GM23248 (cell line): Measurements from ENCODE around the gene GRB10. TPM values are rescaled to one million over a fixed set of nuclear protein-coding genes. Genes with fewer than 3 reads are reported as not detected.
A peak's percentile ranks its signal among the peaks of the same experiment; 100 is the strongest.

Experiments
- DNase-seq: peaks from one replicate; pipeline ENCODE4 v3.0.0-alpha.2; 2015
- H2AFZ ChIP-seq: fragments of 200-600 bp; sonication (generic); 2 replicates; pipeline ENCODE4 v1.6.1; 2016; ENCODE audit warnings: antibody characterized with exemption
- H3F3A ChIP-seq: fragments of 200-600 bp; sonication (generic); 2 replicates; pipeline ENCODE4 v1.6.1; 2016; ENCODE audit warnings: mild to moderate bottlenecking, antibody characterized with exemption, mixed run types; ENCODE audit not compliant: insufficient read depth
- H3K27ac ChIP-seq: fragments of 200-600 bp; sonication (generic); 2 replicates; pipeline ENCODE4 v1.5.1; 2016; ENCODE audit warnings: mild to moderate bottlenecking
- H3K27me3 ChIP-seq: fragments of 200-600 bp; sonication (generic); replicated peaks from 2 replicates; pipeline ENCODE4 v1.6.1; 2016; ENCODE audit warnings: mild to moderate bottlenecking; ENCODE audit not compliant: insufficient read depth
- H3K36me3 ChIP-seq: fragments of 200-600 bp; sonication (generic); 2 replicates; pipeline ENCODE4 v1.6.1; 2016; ENCODE audit warnings: low read depth, mild to moderate bottlenecking
- H3K4me1 ChIP-seq: fragments of 200-600 bp; sonication (generic); 2 replicates; pipeline ENCODE4 v1.6.1; 2016; ENCODE audit warnings: mild to moderate bottlenecking; ENCODE audit not compliant: insufficient read depth
- H3K4me2 ChIP-seq: fragments of 200-600 bp; sonication (generic); one replicate; pipeline ENCODE4 v1.6.1; 2016; ENCODE audit warnings: mild to moderate bottlenecking; ENCODE audit not compliant: unreplicated experiment
- H3K4me3 ChIP-seq: fragments of 200-600 bp; sonication (generic); 2 replicates; pipeline ENCODE4 v1.5.1; 2016; ENCODE audit warnings: mild to moderate bottlenecking
- H3K79me2 ChIP-seq: fragments of 200-600 bp; sonication (generic); 2 replicates; pipeline ENCODE4 v1.6.1; 2016; ENCODE audit warnings: mild to moderate bottlenecking; ENCODE audit not compliant: insufficient read depth
- H3K9ac ChIP-seq: fragments of 200-600 bp; sonication (generic); 2 replicates; pipeline ENCODE4 v1.6.1; 2016; ENCODE audit warnings: mild to moderate bottlenecking
- H3K9me2 ChIP-seq: fragments of 200-600 bp; sonication (generic); 2 replicates; pipeline ENCODE4 v1.6.1; 2016; ENCODE audit warnings: mixed run types, mild to moderate bottlenecking, moderate library complexity; ENCODE audit not compliant: insufficient read depth
- H3K9me3 ChIP-seq: fragments of 200-600 bp; sonication (generic); one replicate; pipeline ENCODE4 v1.6.1; 2017; ENCODE audit warnings: low read depth
- H4K20me1 ChIP-seq: fragments of 200-600 bp; sonication (generic); 2 replicates; pipeline ENCODE4 v1.6.0; 2016; ENCODE audit not compliant: insufficient read depth
- EZH2 ChIP-seq: fragments of 200-600 bp; sonication (generic); IDR thresholded peaks from 2 replicates; pipeline ENCODE4 v1.6.1; 2018; ENCODE audit warnings: antibody characterized with exemption, mild to moderate bottlenecking; ENCODE audit not compliant: insufficient read depth, poor library complexity, severe bottlenecking
- EZH2phosphoT487 ChIP-seq: fragments of 200-600 bp; sonication (generic); IDR thresholded peaks from 2 replicates; pipeline ENCODE4 v1.6.1; 2018; ENCODE audit warnings: antibody characterized with exemption, moderate library complexity, mild to moderate bottlenecking, low read depth; ENCODE audit not compliant: insufficient read depth
- WGBS, 2 experiments: methylation state at CpG; one replicate each; pipeline ENCODE4 v1.1.6; 2015 to 2017; ENCODE audit warnings: low lambda C conversion rate in 2 of 2, low coverage in 1 of 2; ENCODE audit errors: missing lambda C conversion rate in 2 of 2; 5-methylcytosine and 5-hydroxymethylcytosine counted together
- in situ Hi-C: fragments of 300-500 bp; cut with MboI; formaldehyde crosslinking; loops from 2 replicates; pipeline ENCODE4 v1.15.0; 2020
- polyA plus RNA-seq: library from polyadenylated mRNA; unstranded; fragments of >200 nt; fragmentation: Nextera tagmentation; extraction: Ambion mirVana; gene quantifications from 2 replicates; pipeline ENCODE4 v1.2.1, GENCODE V29; 2016
- total RNA-seq: library from RNA; depleted of rRNA; stranded (reverse); fragments of >200 nt; shearing (Covaris generic); gene quantifications from 2 replicates; pipeline ENCODE4 v1.2.3, GENCODE V29; 2014

The GRB10 gene
- total and polyA plus RNA-seq, 2 experiments from 2014 or later: 12.9 to 25.9 TPM

- H4K20me1 ChIP-seq: peaks cover 15% of the 10 kb centered on the region; the same call in 1 of the 2 replicates
- no peaks in the 10 kb centered on the region for H3K36me3 ChIP-seq
- H3K9me3 ChIP-seq: no peaks in the 10 kb centered on the region
- in situ Hi-C loops: no loop called here
- H3K27ac ChIP-seq: peak overlapping the region; percentile 42
- no peak overlapping the region for H3K4me3 ChIP-seq
- peaks cover 4% of the 10 kb centered on the region; the same call in 1 of the 2 replicates for H3F3A ChIP-seq
- WGBS, 2 experiments: 25 to 28% methylated on average over 14 of the region's 14 CpGs
- peak; percentile 83 for DNase-seq
- H3K9ac ChIP-seq: 0 out of 2 replicates have a peak overlapping the region, but pooled peaks have one; percentile 11
- TF ChIP-seq EZH2phosphoT487: no peak
- TF ChIP-seq EZH2: no peak
- H3K4me2 ChIP-seq: peak overlapping the region; percentile 59
- H3K9me2 ChIP-seq: no peaks in the 10 kb centered on the region
- peaks cover 73% of the 10 kb centered on the region for H3K79me2 ChIP-seq
- H2AFZ ChIP-seq: no peak overlapping the region
- no peaks in the 10 kb centered on the region for H3K27me3 ChIP-seq
- peaks cover 12% of the 10 kb centered on the region for H3K4me1 ChIP-seq
These were observed 71.2 kb downstream of the GRB10 start for GRCh38 chr7:50711271-50712175.

- no peak overlapping the region for H3K4me2 ChIP-seq
- H3K79me2 ChIP-seq: peaks cover 69% of the 10 kb centered on the region
- H3K27ac ChIP-seq: no peak overlapping the region
- DNase-seq: no peak
- 95 to 97% methylated on average over 15 of the region's 15 CpGs for WGBS, 2 experiments
- no peaks in the 10 kb centered on the region for H3K27me3 ChIP-seq
- no peaks in the 10 kb centered on the region for H3K9me2 ChIP-seq
- TF ChIP-seq EZH2phosphoT487: no peak
- TF ChIP-seq EZH2: no peak
- H3K9ac ChIP-seq: no peak overlapping the region
- no peaks in the 10 kb centered on the region for H3K36me3 ChIP-seq
- peaks cover 20% of the 10 kb centered on the region for H3K4me1 ChIP-seq
- no peak overlapping the region for H2AFZ ChIP-seq
- H4K20me1 ChIP-seq: peaks cover 5% of the 10 kb centered on the region; the same call in 1 of the 2 replicates
- in situ Hi-C loops: no loop called here
- H3F3A ChIP-seq: peaks cover 11% of the 10 kb centered on the region
- H3K9me3 ChIP-seq: no peaks in the 10 kb centered on the region
- H3K4me3 ChIP-seq: no peak overlapping the region
These were observed 72.1 kb downstream of the GRB10 start for GRCh38 chr7:50710441-50711154.

- no peak overlapping the region for H3K4me3 ChIP-seq
- H3K4me1 ChIP-seq: peaks cover 20% of the 10 kb centered on the region
- H3F3A ChIP-seq: peaks cover 11% of the 10 kb centered on the region
- H3K79me2 ChIP-seq: peaks cover 68% of the 10 kb centered on the region
- H3K27ac ChIP-seq: no peak overlapping the region
- no peaks in the 10 kb centered on the region for H3K9me3 ChIP-seq
- in situ Hi-C loops: no loop called here
- H3K9ac ChIP-seq: no peak overlapping the region
- H3K4me2 ChIP-seq: no peak overlapping the region
- WGBS, 2 experiments: 70 to 82% methylated on average over 6 to 7 of the region's 7 CpGs
- H4K20me1 ChIP-seq: peaks cover 4% of the 10 kb centered on the region; the same call in 1 of the 2 replicates
- H3K27me3 ChIP-seq: no peaks in the 10 kb centered on the region
- no peaks in the 10 kb centered on the region for H3K36me3 ChIP-seq
- DNase-seq: no peak
- no peaks in the 10 kb centered on the region for H3K9me2 ChIP-seq
- TF ChIP-seq EZH2 (no peak), EZH2phosphoT487 (no peak)
- H2AFZ ChIP-seq: no peak overlapping the region
These were observed 73.5 kb downstream of the GRB10 start for GRCh38 chr7:50709151-50709550.

GRCh38 chr7:50707236-50708006, 75.3 kb downstream of the GRB10 start:
- WGBS, 2 experiments: 50 to 54% methylated on average over 9 of the region's 9 CpGs
- Histone ChIP-seq H3K36me3 (peaks cover 6% of the 10 kb centered on the region), H3K9me2 (no peaks in the 10 kb centered on the region), H3K27ac (0 out of 2 replicates have a peak overlapping the region, but pooled peaks have one; percentile 33), H3K9me3 (no peaks in the 10 kb centered on the region), H2AFZ (no peak overlapping the region), H3K79me2 (peaks cover 68% of the 10 kb centered on the region), H3K4me1 (peaks cover 20% of the 10 kb centered on the region), H4K20me1 (no peaks in the 10 kb centered on the region; the same call in 1 of the 2 replicates), H3K4me2 (no peak overlapping the region), H3F3A (peaks cover 11% of the 10 kb centered on the region), H3K9ac (no peak overlapping the region), H3K4me3 (no peak overlapping the region), H3K27me3 (no peaks in the 10 kb centered on the region)
- peak; percentile 31 for DNase-seq
- TF ChIP-seq EZH2: no peak
- no peak for TF ChIP-seq EZH2phosphoT487
- in situ Hi-C loops: no loop called here
